Memory B cell (primary cell): ENCODE data around the gene NXPH3.

Experiments
- ATAC-seq: fragments of 150-1000 bp; cut with Tn5 transposase; 2 replicates; pipeline ENCODE4 v1.10.0; 2021; ENCODE audit warnings: low read depth, mild to moderate bottlenecking, moderate library complexity
- DNase-seq, 2 donors: peaks; one replicate each; pipeline ENCODE4 v3.0.0; 2022; ENCODE audit warnings: low spot score in 2 of 2
- H3K27ac Mint-ChIP-seq: one replicate; pipeline ENCODE4 v1.8.0; 2022; ENCODE audit warnings: mild to moderate bottlenecking, moderate library complexity, mixed read lengths
- H3K27me3 Mint-ChIP-seq: one replicate; pipeline ENCODE4 v1.8.0; 2022; ENCODE audit warnings: mixed read lengths
- H3K36me3 Mint-ChIP-seq: one replicate; pipeline ENCODE4 v1.8.0; 2022; ENCODE audit warnings: mild to moderate bottlenecking, mixed read lengths
- H3K4me1 Mint-ChIP-seq: one replicate; pipeline ENCODE4 v1.8.0; 2022; ENCODE audit warnings: mixed read lengths
- H3K4me3 Mint-ChIP-seq: one replicate; pipeline ENCODE4 v1.8.0; 2022; ENCODE audit warnings: mild to moderate bottlenecking, moderate library complexity, mixed read lengths
- H3K9me3 Mint-ChIP-seq: one replicate; pipeline ENCODE4 v1.8.0; 2022; ENCODE audit warnings: mixed read lengths

The NXPH3 gene

DNA sequence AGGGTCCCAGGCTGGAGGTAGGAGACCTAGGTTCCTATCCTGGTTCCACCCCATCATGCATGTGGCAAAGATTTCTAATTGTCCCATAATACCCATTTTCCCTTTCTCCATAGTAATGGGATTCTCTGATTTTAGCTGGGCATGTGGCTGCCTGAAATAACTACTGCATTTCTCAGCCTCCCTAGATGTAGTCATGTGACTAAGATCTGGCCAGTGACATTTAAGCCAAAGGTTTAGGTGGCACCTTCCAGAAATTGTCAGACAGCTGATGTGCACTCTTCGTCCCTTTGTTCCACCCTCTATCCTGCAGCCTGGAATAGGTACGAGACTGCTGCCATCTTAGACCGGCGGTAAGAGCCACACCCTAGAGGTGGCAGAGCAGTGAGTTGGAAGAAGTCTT is 8.2 kb downstream of the NXPH3 start:
- Mint-ChIP-seq H3K4me1 (no peaks in the 10 kb centered on the region), H3K4me3 (no peak overlapping the region), H3K27me3 (no peaks in the 10 kb centered on the region), H3K27ac (no peak overlapping the region), H3K9me3 (no peaks in the 10 kb centered on the region), H3K36me3 (no peaks in the 10 kb centered on the region)
- ATAC-seq: no peak
- DNase-seq: no peak

DNA sequence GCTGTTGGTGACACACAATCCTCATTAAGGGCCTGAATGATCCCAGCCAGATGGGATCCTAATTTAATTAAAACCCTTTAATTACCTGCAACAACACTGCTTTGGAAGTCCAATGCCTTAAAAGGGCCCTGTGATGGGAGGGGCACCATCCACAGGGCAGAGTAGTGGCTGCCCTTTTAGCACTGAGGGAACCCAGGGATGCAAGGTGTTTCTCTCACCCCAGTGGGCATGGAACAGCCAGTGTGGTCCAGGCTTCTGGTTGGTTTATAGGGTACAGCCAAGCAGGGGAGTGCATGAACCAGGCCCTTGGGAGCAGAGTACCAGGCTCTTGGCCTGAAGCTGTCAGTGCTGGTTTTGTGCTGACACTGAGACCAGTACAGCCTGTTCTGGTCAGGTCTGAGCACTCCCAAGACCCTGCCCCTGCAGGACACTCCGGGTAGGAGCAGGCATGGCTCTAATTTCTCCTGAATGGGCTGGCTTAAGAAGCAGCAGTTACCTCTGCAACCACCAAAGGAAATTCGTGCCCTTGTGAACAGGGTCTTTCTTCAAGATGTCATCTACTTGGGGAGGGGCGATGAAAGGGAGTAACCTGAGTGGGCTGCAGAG is 9.9 kb downstream of the NXPH3 start:
- no peak for ATAC-seq
- Mint-ChIP-seq H3K4me1 (no peaks in the 10 kb centered on the region), H3K27me3 (no peaks in the 10 kb centered on the region), H3K4me3 (no peak overlapping the region), H3K36me3 (no peaks in the 10 kb centered on the region), H3K27ac (no peak overlapping the region), H3K9me3 (no peaks in the 10 kb centered on the region)
- no peak for DNase-seq

DNA sequence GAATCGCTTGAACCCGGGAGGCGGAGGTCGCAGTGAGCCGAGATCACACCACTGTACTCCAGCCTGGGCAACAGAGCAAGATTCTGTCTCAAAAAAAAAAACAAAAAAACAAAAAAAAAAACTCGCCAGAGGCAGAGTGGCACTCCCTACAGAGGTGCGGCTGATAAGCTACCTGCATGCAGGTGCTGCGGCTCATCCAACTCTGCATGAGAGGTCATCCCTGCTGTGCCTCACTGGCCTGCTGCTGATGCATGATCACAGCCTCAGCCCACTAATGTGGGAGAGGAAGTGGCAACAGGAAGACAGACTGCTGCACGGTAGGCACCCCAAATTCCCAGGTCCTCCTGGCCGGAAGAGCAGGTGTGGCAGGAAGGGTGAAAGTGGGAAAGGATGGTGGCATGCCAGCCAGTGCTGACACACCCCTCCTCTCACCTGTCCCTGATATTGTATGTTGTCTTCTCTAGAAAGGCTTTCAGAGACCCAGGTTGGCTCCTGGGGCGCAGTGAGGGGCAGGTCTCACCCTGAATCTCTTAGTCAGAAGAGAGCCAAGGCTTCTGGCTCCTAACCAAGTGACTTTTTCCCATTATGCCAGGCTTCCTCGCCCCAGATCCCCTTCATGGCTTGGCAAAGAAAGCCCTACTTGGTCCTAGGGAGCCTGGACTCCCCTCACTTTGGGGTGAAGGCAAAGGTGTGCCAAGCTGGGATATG is 11.8 kb downstream of the NXPH3 start:
- no peaks in the 10 kb centered on the region for H3K9me3 Mint-ChIP-seq
- no peak overlapping the region for H3K27ac Mint-ChIP-seq
- DNase-seq (no peak), ATAC-seq (no peak)
- H3K4me3 Mint-ChIP-seq: no peak overlapping the region
- H3K4me1 Mint-ChIP-seq: no peaks in the 10 kb centered on the region
- no peaks in the 10 kb centered on the region for H3K27me3 Mint-ChIP-seq
- H3K36me3 Mint-ChIP-seq: peaks cover 10% of the 10 kb centered on the region

DNA sequence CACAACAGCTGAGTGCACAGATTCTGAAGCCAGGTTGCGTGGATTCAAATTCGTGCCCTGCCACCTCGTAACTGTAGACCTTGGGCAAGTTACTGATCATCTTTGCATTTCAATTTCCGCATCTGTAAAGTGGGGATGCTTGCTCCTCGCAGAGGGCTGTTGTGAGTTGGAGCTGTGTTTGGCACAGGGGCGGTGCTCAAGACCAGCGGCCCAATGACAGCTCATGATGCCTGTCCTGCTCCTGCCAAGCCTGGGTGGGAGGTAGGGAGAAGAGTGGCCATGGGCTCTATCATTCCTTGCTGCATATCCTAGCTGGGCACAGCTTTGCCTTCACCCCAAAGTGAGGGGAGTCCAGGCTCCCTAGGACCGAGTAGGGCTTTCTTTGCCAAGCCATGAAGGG is 12.6 kb downstream of the NXPH3 start:
- no peak for ATAC-seq
- H3K9me3 Mint-ChIP-seq: no peaks in the 10 kb centered on the region
- H3K36me3 Mint-ChIP-seq: peaks cover 10% of the 10 kb centered on the region
- no peaks in the 10 kb centered on the region for H3K4me1 Mint-ChIP-seq
- H3K27ac Mint-ChIP-seq: no peak overlapping the region
- H3K4me3 Mint-ChIP-seq: no peak overlapping the region
- DNase-seq: no peak
- no peaks in the 10 kb centered on the region for H3K27me3 Mint-ChIP-seq

DNA sequence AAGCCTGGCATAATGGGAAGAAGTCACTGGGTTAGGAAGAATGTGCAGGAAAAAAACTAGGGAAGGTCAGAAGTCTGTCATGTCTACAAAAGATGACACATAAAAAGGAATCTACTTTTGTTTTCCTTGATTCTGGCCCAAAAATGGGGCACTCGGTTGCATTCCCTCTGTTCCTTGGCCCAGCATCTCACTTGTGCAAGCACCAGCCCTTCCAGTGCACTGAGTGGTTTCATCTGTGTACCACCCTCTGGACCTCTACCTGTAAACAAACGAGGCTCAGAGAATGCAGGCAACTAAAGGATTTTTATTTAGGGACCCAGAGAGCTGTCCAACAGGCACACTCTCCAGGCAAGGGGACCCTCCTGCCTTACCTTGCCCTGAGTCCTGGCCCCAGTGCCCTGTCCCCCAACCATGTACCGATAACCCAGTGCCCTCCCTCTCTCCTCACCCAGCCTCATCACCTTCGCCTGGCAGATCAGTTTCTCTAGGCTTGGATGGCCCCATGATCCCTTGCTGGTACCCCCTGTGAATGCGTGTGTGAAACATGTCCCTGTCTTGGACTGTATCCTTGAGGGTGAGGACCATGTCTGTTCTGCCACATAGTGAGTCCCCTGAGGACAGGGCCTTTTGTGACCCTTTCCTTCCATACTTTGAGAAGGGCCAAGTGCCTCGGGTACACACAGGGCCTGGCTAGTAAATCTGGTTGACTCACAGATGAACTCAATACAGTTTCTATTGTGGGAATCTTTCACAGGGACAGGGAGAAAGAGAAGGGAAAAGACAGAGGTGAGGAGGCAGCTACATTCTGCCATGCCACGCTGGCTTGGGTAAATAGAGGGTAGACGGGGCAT is 13.3 kb downstream of the NXPH3 start:
- ATAC-seq: no peak
- no peak overlapping the region for H3K4me3 Mint-ChIP-seq

DNA sequence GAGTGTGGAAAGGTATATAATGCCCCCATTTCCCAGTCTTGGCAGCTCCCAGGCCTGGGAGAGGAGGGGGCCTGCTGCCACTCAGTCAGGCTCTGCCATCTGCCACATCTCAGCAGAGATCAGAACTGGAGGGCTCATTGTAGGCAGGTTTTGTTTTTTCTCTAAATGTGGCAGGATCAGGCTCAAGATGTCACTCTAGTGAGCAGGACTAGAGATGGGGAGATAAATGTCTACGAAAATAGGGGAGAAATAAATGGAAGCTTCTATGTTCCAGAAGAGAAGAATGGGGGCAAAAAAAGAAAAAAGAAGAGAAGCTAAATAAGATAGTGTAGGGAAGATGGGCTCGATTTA is 13.9 kb downstream of the NXPH3 start:
- no peak for ATAC-seq
- H3K9me3 Mint-ChIP-seq: no peaks in the 10 kb centered on the region
- DNase-seq: no peak
- no peak overlapping the region for H3K4me3 Mint-ChIP-seq
- peaks cover 11% of the 10 kb centered on the region for H3K36me3 Mint-ChIP-seq
- no peaks in the 10 kb centered on the region for H3K27me3 Mint-ChIP-seq
- H3K27ac Mint-ChIP-seq: no peak overlapping the region
- H3K4me1 Mint-ChIP-seq: no peaks in the 10 kb centered on the region

More for the DNA sequence above, 13.3 kb downstream of the NXPH3 start:
- H3K27ac Mint-ChIP-seq: no peak overlapping the region
- no peak for DNase-seq
- no peaks in the 10 kb centered on the region for H3K4me1 Mint-ChIP-seq
- no peaks in the 10 kb centered on the region for H3K9me3 Mint-ChIP-seq
- peaks cover 11% of the 10 kb centered on the region for H3K36me3 Mint-ChIP-seq
- no peaks in the 10 kb centered on the region for H3K27me3 Mint-ChIP-seq

DNA sequence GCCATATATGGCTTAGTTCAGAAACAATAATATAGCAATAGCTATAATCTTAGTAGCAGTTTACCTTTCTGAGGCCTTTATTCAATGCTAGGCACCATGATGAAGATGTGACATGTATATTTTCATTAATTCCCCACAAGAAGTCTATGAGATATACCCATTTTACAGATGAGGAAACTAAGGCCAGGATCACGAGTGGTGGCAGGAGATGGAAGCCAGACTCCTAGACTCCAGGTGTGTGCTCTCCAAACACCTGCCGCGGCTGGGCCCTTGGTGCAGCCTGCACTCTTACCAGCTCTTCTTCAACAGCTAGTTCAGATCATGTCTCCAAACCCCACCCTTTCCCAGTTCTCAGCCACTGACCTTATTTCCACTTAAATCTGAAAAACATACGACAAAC is 15.2 kb downstream of the NXPH3 start:
- DNase-seq (no peak), ATAC-seq (no peak)
- Mint-ChIP-seq H3K9me3 (no peaks in the 10 kb centered on the region), H3K27me3 (no peaks in the 10 kb centered on the region), H3K36me3 (peaks cover 14% of the 10 kb centered on the region), H3K4me1 (no peaks in the 10 kb centered on the region), H3K4me3 (no peak overlapping the region), H3K27ac (no peak overlapping the region)

DNA sequence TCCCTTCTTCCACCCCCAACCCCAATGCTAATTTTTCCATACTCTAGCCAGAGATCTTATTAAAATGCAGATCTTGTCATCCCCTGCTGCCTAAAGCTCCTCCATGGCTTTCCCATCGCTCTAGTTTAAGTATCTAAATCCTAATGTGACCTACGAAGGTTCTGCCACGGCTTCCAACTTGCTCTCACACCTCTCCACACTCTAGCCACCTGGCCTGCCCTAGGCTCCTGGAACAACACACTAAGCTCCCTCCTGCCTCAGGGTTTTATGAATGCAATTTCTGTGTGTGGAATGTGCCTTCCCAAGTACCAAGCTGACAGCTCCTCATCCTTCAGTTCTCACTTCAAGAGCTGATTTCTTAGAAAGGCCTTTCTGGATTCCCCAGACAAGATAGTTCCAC is 16.6 kb downstream of the NXPH3 start:
- DNase-seq (no peak), ATAC-seq (no peak)
- Mint-ChIP-seq H3K9me3 (no peaks in the 10 kb centered on the region), H3K27ac (peak overlapping the region; percentile 19), H3K36me3 (peaks cover 22% of the 10 kb centered on the region), H3K4me3 (no peak overlapping the region), H3K4me1 (no peaks in the 10 kb centered on the region), H3K27me3 (no peaks in the 10 kb centered on the region)

DNA sequence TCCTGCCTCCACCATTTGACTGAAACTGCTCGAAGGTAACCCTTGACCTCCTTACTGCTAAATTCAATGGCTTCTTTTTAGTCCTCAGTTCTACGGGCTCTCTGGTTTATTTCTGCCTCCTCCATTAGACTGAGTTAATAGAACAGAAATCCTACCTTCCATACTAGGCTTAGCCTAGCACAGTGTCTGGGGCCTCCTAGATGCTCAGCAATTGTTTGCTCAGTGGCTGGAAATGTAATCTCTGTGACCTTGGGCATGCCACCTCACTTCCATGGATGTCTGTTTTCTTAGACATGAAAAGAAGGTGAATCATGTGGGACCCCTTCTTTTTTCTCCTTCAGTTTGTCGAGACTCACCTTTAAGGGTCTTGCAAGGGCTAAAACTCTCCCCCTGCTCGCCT is 19.7 kb downstream of the NXPH3 start:
- ATAC-seq: no peak
- no peaks in the 10 kb centered on the region for H3K27me3 Mint-ChIP-seq
- no peaks in the 10 kb centered on the region for H3K9me3 Mint-ChIP-seq
- no peak for DNase-seq
- peaks cover 39% of the 10 kb centered on the region for H3K36me3 Mint-ChIP-seq
- H3K4me1 Mint-ChIP-seq: no peaks in the 10 kb centered on the region
- no peak overlapping the region for H3K4me3 Mint-ChIP-seq
- no peak overlapping the region for H3K27ac Mint-ChIP-seq

DNA sequence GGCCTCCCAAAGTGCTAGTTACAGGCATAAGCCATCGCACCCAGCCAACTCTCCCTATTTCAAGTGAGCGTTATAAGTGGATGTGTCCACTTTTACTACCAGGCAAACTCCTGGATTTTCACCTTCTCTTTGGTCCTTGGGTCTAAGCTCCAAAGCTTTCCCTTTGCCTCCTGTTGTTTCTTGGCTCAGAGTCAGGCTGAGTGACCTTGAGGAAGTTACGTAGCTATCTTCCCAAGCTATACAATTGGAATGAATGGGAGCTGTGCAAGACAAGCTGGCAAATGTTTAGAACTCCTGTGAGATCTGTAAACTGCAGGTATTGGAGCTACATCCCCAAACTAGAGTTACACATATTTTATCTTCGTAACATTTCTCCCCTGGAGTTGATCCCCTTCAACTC is 20.3 kb downstream of the NXPH3 start:
- H3K4me1 Mint-ChIP-seq: no peaks in the 10 kb centered on the region
- no peak for ATAC-seq
- peaks cover 44% of the 10 kb centered on the region for H3K36me3 Mint-ChIP-seq
- no peaks in the 10 kb centered on the region for H3K9me3 Mint-ChIP-seq
- no peak for DNase-seq
- H3K27me3 Mint-ChIP-seq: no peaks in the 10 kb centered on the region
- H3K27ac Mint-ChIP-seq: no peak overlapping the region
- no peak overlapping the region for H3K4me3 Mint-ChIP-seq

DNA sequence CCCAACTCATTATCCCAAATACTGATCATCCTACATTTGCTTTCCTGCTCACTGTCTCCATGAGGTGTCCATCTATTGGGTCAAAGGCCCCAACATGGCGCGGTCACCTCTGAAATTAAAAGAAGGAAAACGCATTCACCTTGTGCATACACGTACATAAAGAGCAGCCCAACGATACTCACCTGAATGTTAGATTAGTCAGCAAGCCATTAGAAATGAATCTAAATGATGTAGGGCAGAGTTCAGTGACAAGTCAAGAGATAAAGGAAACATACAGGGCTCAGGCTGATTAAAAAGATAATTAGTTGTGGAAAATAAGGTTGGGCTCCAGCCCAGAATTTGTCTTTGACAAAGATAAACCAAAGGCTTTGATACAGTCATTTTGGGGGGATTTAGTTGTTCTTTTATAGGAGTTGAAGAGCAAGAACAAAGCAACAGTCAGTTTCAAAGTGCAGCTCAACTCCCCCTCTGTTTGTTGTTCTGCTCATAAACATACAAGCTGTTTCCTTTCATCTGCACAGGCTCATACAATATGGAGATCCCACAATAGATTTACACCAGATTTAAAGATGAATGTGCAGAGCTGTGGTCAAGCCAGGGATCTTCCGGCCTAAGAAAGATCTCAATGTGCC is 21.1 kb downstream of the NXPH3 start:
- DNase-seq (no peak), ATAC-seq (no peak)
- Mint-ChIP-seq H3K9me3 (no peaks in the 10 kb centered on the region), H3K4me1 (no peaks in the 10 kb centered on the region), H3K36me3 (peaks cover 47% of the 10 kb centered on the region), H3K27me3 (no peaks in the 10 kb centered on the region), H3K4me3 (no peak overlapping the region), H3K27ac (no peak overlapping the region)

DNA sequence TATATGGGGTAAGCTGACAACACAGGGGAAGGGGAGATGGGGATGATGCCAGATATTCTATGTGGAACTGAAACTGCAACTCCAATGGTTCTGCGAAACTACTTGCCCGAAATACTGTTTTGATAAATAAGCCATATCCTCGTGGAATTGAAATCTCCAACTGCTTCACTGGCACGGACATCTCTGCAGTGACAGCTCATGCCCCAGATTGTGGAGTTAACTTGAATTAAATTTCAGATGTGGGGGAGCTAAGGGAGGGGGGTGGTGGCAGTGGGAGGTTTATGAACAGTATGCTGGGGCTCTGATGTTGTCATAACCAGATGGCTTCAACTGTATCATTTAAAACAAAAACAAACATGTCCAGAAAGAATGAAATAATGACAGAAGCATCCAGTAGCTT is 21.8 kb downstream of the NXPH3 start:
- DNase-seq (no peak), ATAC-seq (no peak)
- H3K4me1 Mint-ChIP-seq: no peaks in the 10 kb centered on the region
- H3K36me3 Mint-ChIP-seq: peaks cover 43% of the 10 kb centered on the region
- H3K9me3 Mint-ChIP-seq: no peaks in the 10 kb centered on the region
- H3K27ac Mint-ChIP-seq: no peak overlapping the region
- H3K4me3 Mint-ChIP-seq: no peak overlapping the region
- H3K27me3 Mint-ChIP-seq: no peaks in the 10 kb centered on the region

DNA sequence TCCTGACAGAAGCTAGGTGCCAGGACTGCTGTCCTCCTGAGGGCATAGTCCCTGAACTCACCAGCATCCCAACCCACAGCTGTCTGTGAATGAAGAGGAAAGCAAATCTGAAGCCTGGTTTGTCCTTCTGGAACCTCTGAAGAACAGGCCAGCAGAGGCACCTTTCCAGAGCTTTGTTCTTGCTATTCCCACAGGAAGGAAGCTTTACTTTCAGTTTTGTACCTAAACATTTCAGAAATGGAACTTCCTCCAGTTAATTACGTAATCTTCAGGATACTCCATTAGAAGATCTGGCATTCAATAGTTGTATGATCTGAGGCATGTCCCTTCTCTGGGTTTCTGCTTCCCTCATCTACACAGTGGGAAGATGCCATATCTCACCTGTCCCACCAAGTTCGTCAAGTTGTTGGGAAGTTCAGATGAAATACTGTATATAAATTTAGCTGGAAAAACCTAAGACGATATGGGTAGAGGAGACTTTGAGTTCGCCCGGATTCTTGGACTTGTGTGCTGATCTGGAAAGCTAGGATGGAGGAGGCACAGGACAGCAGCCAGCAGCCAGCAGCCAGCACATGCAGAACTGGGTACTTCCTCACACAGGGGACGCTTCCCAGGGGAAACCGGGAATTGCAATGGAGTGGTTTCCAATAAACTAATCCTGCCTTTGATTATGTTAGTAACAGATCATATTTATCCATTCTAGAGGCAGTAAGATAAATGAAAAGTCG is 22.4 kb downstream of the NXPH3 start:
- Mint-ChIP-seq H3K27me3 (no peaks in the 10 kb centered on the region), H3K36me3 (peaks cover 47% of the 10 kb centered on the region), H3K4me3 (no peak overlapping the region), H3K9me3 (no peaks in the 10 kb centered on the region), H3K4me1 (no peaks in the 10 kb centered on the region), H3K27ac (no peak overlapping the region)
- ATAC-seq: no peak
- no peak for DNase-seq

DNA sequence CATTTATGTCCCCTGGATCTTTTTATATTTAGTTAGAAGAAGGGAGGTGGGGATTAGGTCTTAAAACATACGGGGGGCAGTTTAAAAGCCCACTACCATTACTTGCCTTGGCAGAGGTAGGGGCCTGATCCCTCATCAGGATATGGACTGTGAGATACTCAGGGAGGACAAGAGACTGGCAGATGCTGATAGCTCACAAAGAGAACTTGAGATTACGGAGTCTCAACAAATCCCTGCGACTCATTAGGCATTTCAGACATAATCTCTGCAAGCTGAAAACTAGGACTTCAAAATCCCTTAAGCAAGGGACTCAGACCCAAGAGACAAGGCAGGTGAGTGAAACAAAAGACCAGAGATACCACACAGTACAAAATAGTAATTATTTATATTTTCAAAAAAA is 23.2 kb downstream of the NXPH3 start:
- Mint-ChIP-seq H3K27me3 (no peaks in the 10 kb centered on the region), H3K4me1 (no peaks in the 10 kb centered on the region), H3K9me3 (no peaks in the 10 kb centered on the region), H3K4me3 (no peak overlapping the region), H3K36me3 (peaks cover 46% of the 10 kb centered on the region), H3K27ac (no peak overlapping the region)
- no peak for DNase-seq
- no peak for ATAC-seq
